Neural progenitor cell (in vitro differentiated cells): ENCODE measurements around the gene RAET1L.
"Not testable (repeated sequence)": the region's sequence is repeated elsewhere in the genome, so short reads cannot be mapped to it uniquely, and the experiment has no call there.

ENCODE experiments used
- CTCF ChIP-seq: fragments of 200-600 bp; sonication (generic); IDR thresholded peaks from 2 replicates; pipeline ENCODE4 v1.5.1; 2017; ENCODE audit warnings: antibody characterized with exemption, mild to moderate bottlenecking
- EZH2 ChIP-seq: fragments of 200-600 bp; sonication (generic); IDR thresholded peaks from 2 replicates; pipeline ENCODE4 v1.6.1; 2017; ENCODE audit warnings: antibody characterized with exemption, mild to moderate bottlenecking, moderate library complexity

GRCh38 chr6:150074396-150075033 is 49.2 kb upstream of the RAET1L start:
- not testable (repeated sequence) for TF ChIP-seq CTCF, EZH2
